NT2/D1 (cell line): ENCODE results near the gene ALLC.
"Not testable (repeated sequence)": the region's sequence is repeated elsewhere in the genome, so short reads cannot be mapped to it uniquely, and the experiment has no call there.

ENCODE experiments used
- DNase-seq: peaks from one replicate; pipeline ENCODE4 v3.0.0-alpha.2; 2011; ENCODE audit warnings: low read depth, low spot score
- H3K27me3 ChIP-seq: 2 replicates; pipeline ENCODE4 v1.6.0; 2011; ENCODE audit warnings: mild to moderate bottlenecking; ENCODE audit not compliant: insufficient read length, insufficient read depth
- H3K36me3 ChIP-seq: 2 replicates; pipeline ENCODE4 v1.6.1; 2011; ENCODE audit warnings: mild to moderate bottlenecking, low read length, mixed read lengths; ENCODE audit not compliant: insufficient read depth, insufficient read length
- H3K4me1 ChIP-seq: 2 replicates; pipeline ENCODE4 v1.5.1; 2011; ENCODE audit not compliant: insufficient read depth, insufficient read length
- H3K4me3 ChIP-seq: 2 replicates; pipeline ENCODE4 v1.5.1; 2011; ENCODE audit warnings: low read depth; ENCODE audit not compliant: insufficient read length
- H3K9ac ChIP-seq: 2 replicates; pipeline ENCODE4 v1.6.0; 2011; ENCODE audit warnings: low read depth; ENCODE audit not compliant: insufficient read length
- H3K9me3 ChIP-seq: 2 replicates; pipeline ENCODE4 v1.5.1; 2011; ENCODE audit warnings: mild to moderate bottlenecking, low read length; ENCODE audit not compliant: insufficient read depth
- SUZ12 ChIP-seq: IDR thresholded peaks from 2 replicates; pipeline ENCODE4 v1.6.1; 2011; ENCODE audit not compliant: insufficient read length, insufficient read depth; ENCODE audit errors: extremely low read depth
- YY1 ChIP-seq: IDR thresholded peaks from 2 replicates; pipeline ENCODE4 v1.6.1; 2011; ENCODE audit not compliant: insufficient read length, insufficient read depth
- ZNF274 ChIP-seq: IDR thresholded peaks from 2 replicates; pipeline ENCODE4 v1.6.1; 2011; ENCODE audit warnings: mild to moderate bottlenecking, low read depth, low read length

The ALLC gene

DNA sequence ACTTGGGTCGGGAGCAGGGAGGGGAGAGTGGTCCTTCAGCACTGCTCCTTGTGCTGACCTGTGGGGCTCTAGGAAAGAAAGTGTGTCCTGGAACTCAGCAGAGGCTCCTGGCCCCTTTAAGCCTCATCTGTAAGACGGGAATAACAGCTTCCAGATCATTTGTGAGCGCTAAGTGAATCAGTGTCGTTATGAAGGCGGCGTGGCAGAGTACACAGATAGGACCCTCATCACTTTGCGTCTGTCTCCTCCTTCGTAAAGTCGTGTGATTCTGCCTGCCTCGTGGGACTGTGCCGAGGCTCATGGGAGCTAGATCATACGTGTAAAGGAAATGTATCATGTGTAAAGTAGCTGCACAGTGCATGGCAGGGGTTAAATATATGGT is 44.5 kb upstream of the ALLC start:
- H3K36me3 ChIP-seq, result no peaks in the 10 kb centered on the region
- H3K27me3 ChIP-seq, result no peaks in the 10 kb centered on the region
- TF ChIP-seq ZNF274, result no peak
- TF ChIP-seq SUZ12, result no peak
- TF ChIP-seq YY1, result no peak
- no peak for DNase-seq
- no peak overlapping the region for H3K9ac ChIP-seq
- H3K4me1 ChIP-seq, result no peaks in the 10 kb centered on the region
- no peak overlapping the region for H3K4me3 ChIP-seq
- peaks cover 5% of the 10 kb centered on the region; the same call in 1 of the 2 replicates for H3K9me3 ChIP-seq

DNA sequence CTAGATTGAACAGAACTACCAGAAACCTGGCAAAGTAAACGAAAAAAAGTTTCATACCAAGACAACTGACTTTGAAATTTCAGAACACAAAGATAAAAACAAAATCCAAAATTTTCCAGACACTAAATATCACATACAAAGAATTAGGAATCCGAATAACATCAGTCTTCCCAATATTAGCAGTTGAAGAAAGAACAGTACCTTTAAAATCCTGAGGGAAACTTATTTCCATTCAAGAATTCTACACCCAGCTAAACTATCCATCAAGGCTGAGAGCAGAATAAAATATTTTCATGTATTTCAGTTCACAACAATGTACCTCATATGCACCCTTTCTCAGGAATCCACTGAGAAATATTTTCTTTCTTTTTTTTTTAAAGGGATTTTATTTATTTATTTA is 43.3 kb upstream of the ALLC start:
- H3K9me3 ChIP-seq, H3K36me3 ChIP-seq, H3K9ac ChIP-seq, H3K27me3 ChIP-seq, DNase-seq, H3K4me1 ChIP-seq, H3K4me3 ChIP-seq: not testable (repeated sequence)

DNA sequence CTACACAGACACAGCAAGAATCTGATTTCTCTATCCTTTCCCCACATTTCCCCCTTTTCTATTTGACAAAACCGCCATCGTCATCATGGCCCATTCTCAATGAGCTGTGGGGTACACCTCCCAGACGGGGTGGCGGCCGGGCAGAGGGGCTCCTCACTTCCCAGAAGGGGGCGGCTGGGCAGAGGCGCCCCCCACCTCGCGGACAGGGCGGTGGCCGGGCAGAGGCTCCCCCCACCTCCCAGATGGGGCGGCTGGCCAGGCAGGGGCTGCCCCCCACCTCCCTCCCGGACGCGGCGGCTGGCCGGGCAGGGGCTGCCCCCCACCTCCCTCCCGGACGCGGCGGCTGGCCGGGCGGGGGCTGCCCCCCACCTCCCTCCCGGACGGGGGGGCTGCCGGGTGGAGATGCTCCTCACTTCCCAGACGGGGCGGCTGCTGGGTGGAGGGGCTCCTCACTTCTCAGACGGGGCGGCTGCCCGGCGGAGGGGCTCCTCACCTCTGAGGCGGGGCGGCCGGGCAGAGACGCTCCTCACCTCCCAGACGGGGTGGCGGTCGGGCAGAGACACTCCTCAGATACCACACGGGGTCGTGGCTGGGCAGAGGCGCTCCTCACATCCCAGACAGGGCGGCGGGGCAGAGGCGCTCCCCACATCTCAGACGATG is 42.3 kb upstream of the ALLC start:
- not testable (repeated sequence) for H3K27me3 ChIP-seq, H3K4me3 ChIP-seq, DNase-seq, H3K9me3 ChIP-seq, H3K4me1 ChIP-seq, H3K36me3 ChIP-seq, H3K9ac ChIP-seq

DNA sequence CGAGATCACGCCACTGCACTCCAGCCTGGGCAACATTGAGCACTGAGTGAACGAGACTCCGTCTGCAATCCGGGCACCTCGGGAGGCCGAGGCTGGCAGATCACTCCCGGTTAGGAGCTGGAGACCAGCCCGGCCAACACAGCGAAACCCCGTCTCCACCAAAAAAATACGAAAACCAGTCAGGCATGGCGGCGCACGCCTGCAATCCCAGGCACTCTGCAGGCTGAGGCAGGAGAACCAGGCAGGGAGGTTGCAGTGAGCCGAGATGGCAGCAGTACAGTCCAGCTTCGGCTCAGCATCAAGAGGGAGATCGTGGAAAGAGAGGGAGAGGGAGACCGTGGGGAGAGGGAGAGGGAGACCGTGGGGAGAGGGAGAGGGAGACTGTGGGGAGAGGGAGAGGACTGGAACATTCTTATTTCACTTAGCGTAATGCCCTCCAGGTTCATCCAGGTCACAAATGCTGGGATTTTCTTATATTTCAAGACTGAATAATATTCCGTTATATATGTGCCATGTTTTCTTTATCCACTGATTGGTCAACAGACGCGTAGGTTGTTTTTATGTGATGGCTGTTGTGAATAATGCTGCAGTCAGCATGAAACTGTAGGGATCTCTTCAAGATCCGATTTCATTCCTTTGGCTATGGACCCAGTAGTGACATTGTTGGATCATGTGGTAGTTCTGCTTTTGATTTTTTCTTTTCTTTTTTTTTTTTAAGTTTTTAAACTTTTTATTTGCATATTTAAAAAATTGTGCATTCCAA is 41.4 kb upstream of the ALLC start:
- DNase-seq, H3K27me3 ChIP-seq, H3K9me3 ChIP-seq, H3K9ac ChIP-seq, H3K4me3 ChIP-seq, H3K4me1 ChIP-seq, H3K36me3 ChIP-seq: not testable (repeated sequence)

DNA sequence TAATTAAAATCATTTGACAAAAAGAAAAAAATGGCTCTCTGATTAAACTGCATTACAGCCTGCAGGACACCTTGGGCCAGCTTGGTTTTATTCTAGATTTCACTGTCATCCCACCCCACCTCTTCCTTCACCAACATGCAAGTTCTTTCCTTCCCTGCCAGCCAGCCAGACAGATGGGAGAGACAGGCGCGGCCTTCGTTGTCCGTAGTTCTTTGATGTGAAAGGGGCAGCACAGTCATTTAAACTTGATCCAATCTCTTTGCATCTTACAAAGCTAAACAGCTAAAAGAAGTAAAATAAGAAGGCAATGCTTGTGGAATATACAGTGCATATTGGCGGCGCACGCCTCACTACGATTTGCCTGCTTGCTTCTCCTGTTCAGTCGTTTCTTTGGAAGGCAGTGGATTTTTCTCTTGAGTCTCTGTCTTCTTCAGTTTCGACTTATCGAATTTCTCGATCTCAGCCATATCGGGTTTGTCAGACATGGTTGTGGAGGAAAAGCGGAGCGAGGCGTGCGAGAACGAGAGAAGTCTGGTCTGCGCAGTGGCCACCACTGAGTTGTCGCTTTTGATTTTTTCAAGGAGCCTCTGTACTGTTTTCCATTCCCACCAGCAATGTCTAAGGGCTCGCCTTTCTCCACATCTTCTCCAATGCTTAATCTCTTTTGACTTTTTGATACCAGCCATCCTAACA is 40.7 kb upstream of the ALLC start:
- Histone ChIP-seq H3K27me3 (no peaks in the 10 kb centered on the region), H3K9me3 (peaks cover 5% of the 10 kb centered on the region; the same call in 1 of the 2 replicates), H3K4me3 (no peak overlapping the region), H3K9ac (no peak overlapping the region), H3K36me3 (no peaks in the 10 kb centered on the region), H3K4me1 (no peaks in the 10 kb centered on the region)
- no peak for DNase-seq
- TF ChIP-seq ZNF274, result no peak
- TF ChIP-seq SUZ12, result no peak
- TF ChIP-seq YY1, result no peak

DNA sequence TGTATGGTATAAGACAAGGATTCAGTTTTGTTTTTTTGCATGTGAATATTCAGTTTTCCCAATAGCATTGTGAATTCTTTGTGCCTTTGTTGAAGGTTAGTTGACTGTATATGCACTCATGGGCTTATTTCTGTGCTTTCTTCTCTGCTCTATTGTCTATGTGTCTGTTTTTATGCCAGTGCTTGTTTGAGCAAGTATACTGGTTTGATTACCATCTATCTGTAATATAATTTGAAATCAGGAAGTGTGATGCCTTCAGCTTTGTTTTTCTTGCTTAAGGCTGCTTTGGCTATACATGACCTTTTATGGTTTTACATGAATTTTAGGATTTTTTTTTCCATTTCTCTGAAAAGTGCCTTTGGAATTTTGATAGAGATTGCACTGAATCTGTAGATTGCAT is 39.6 kb upstream of the ALLC start:
- H3K4me3 ChIP-seq, result no peak overlapping the region
- no peak for DNase-seq
- no peaks in the 10 kb centered on the region for H3K27me3 ChIP-seq
- no peak for TF ChIP-seq ZNF274
- TF ChIP-seq SUZ12, result no peak
- no peak for TF ChIP-seq YY1
- H3K36me3 ChIP-seq, result no peaks in the 10 kb centered on the region
- H3K4me1 ChIP-seq, result no peaks in the 10 kb centered on the region
- peaks cover 5% of the 10 kb centered on the region; the same call in 1 of the 2 replicates for H3K9me3 ChIP-seq
- H3K9ac ChIP-seq, result no peak overlapping the region

DNA sequence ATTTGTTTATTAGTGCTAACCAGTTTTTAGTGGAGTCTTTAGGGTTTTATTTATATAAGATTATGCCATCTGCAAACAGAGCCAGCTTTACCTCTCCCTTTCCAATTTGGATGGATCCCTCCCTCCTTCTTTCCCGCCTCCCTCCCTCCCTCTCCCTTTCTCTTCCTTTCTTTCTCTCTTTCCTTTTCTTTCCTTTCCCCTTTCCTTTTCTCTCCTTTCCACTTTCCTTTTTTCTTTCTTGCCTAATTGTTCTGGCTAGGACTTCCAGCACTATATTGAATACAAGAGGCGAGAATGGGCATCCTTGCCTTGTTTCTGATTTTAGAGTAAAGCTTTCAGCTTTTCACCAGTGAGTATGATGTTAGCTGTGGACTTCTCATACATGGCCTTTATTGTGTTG is 39.0 kb upstream of the ALLC start:
- H3K4me3 ChIP-seq, result no peak overlapping the region
- H3K9me3 ChIP-seq, result peaks cover 4% of the 10 kb centered on the region; the same call in 1 of the 2 replicates
- no peak overlapping the region for H3K9ac ChIP-seq
- H3K27me3 ChIP-seq, result no peaks in the 10 kb centered on the region
- no peak for DNase-seq
- TF ChIP-seq ZNF274, result no peak
- TF ChIP-seq SUZ12, result no peak
- TF ChIP-seq YY1, result no peak
- no peaks in the 10 kb centered on the region for H3K36me3 ChIP-seq
- H3K4me1 ChIP-seq, result no peaks in the 10 kb centered on the region

DNA sequence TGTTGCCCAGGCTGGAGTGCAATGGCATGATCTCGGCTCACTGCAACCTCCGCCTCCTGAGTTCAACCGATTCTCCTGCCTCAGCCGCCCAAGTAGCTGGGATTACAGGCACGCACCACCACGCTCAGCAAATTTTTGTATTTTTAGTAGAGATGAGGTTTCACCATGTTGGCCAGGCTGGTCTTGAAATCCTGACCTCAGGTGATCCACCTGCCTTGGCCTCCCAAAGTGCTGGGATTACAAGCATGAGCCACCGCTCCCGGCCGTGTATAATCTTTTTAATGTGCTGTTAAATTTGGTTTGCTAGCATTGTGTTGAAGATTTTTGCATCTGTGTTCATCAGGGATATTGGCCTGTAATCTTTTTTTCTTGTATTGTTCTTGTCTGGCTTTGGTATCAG is 38.3 kb upstream of the ALLC start:
- H3K9me3 ChIP-seq, H3K36me3 ChIP-seq, H3K9ac ChIP-seq, H3K4me3 ChIP-seq, H3K4me1 ChIP-seq, H3K27me3 ChIP-seq, DNase-seq: not testable (repeated sequence)
